Mesothelial cell of epicardium (in vitro differentiated cells): Measurements from ENCODE around the gene KRTAP5-10. TPM values are rescaled to one million over a fixed set of nuclear protein-coding genes. Genes with fewer than 3 reads are reported as not detected.
"Not testable (repeated sequence)": the region's sequence is repeated elsewhere in the genome, so short reads cannot be mapped to it uniquely, and the experiment has no call there.

Source experiments
- DNase-seq, 2 experiments: peaks; one replicate each; pipeline ENCODE4 v3.0.0; 2021; ENCODE audit warnings: low spot score in 2 of 2; ENCODE audit not compliant: unreplicated experiment in 2 of 2
- H3K27ac Mint-ChIP-seq: 2 replicates; pipeline ENCODE4 v1.8.0; 2021; ENCODE audit warnings: mixed read lengths
- H3K27me3 Mint-ChIP-seq: 2 replicates; pipeline ENCODE4 v1.8.0; 2021; ENCODE audit warnings: low read depth, mixed read lengths
- H3K36me3 Mint-ChIP-seq: 2 replicates; pipeline ENCODE4 v1.8.0; 2021; ENCODE audit warnings: mixed read lengths
- H3K4me1 Mint-ChIP-seq: 2 replicates; pipeline ENCODE4 v1.8.0; 2021; ENCODE audit warnings: mixed read lengths
- H3K4me3 Mint-ChIP-seq: 2 replicates; pipeline ENCODE4 v1.8.0; 2021; ENCODE audit warnings: mild to moderate bottlenecking, moderate library complexity, mixed read lengths
- H3K9me3 Mint-ChIP-seq: 2 replicates; pipeline ENCODE4 v1.8.0; 2021; ENCODE audit warnings: mixed read lengths
- total RNA-seq: library from RNA; stranded (reverse); gene quantifications from 3 replicates; pipeline ENCODE4 v1.2.1, GENCODE V29; 2021
- TF ChIP-seq, protein P1 (sequence below): fragments of 200-600 bp; sonication (generic); IDR thresholded peaks from one replicate; pipeline ENCODE4 v1.5.0; 2021; ENCODE audit warnings: antibody characterized with exemption; ENCODE audit not compliant: unreplicated experiment

KRTAP5-10 gene
- total RNA-seq, 1 donor from 2014 or later = 0.31 TPM

DNA sequence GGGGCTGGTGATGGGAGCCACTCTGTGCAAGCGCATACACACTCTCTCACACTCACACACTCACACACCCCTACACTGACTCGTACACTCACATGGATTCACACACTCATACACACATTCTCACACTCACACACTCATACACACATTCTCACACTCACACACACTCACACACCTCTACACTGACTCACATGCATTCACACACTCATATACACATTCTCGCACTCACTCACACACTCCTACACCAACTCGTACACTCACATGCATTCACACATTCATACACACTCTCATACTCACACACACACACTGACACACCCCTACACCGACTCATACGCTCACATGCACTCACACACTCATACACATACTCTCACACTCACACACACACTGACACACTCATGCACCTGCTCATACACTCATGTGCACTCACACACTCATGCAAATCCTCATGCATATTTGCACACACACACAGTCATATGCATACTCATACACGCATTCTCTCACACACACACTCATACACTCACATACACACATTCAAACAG lies 12.2 kb downstream of the KRTAP5-10 start:
- Mint-ChIP-seq H3K9me3 (no peaks in the 10 kb centered on the region), H3K4me1 (peaks cover 11% of the 10 kb centered on the region), H3K4me3 (no peak overlapping the region), H3K27me3 (peaks cover 20% of the 10 kb centered on the region), H3K27ac (no peak overlapping the region), H3K36me3 (no peaks in the 10 kb centered on the region)
- no peak for DNase-seq
- TF ChIP-seq, protein P1, sequence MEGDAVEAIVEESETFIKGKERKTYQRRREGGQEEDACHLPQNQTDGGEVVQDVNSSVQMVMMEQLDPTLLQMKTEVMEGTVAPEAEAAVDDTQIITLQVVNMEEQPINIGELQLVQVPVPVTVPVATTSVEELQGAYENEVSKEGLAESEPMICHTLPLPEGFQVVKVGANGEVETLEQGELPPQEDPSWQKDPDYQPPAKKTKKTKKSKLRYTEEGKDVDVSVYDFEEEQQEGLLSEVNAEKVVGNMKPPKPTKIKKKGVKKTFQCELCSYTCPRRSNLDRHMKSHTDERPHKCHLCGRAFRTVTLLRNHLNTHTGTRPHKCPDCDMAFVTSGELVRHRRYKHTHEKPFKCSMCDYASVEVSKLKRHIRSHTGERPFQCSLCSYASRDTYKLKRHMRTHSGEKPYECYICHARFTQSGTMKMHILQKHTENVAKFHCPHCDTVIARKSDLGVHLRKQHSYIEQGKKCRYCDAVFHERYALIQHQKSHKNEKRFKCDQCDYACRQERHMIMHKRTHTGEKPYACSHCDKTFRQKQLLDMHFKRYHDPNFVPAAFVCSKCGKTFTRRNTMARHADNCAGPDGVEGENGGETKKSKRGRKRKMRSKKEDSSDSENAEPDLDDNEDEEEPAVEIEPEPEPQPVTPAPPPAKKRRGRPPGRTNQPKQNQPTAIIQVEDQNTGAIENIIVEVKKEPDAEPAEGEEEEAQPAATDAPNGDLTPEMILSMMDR = no peak

DNA sequence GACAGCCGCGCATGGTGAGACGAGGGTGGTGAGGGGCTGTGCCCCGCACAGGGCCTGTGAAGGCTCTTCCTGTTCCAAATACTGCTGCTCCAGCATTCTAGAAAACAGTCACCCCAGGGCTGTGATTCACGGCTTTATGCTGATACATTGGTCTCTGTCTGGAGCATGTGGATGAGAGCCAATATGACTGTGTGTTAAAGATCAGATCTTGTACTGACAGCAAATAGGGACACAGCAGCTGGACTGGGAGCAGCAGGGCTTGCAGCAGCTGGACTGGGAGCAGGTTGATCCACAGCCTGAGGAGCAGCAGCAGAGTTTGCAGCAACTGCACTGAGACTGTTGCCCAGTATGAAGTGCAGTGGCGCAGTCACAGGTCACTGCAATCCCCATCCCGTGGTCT lies 14.2 kb downstream of the KRTAP5-10 start:
- peaks cover 11% of the 10 kb centered on the region for H3K4me1 Mint-ChIP-seq
- not testable (repeated sequence) for H3K27ac Mint-ChIP-seq, H3K9me3 Mint-ChIP-seq, H3K4me3 Mint-ChIP-seq, H3K36me3 Mint-ChIP-seq, DNase-seq
- H3K27me3 Mint-ChIP-seq = peaks cover 32% of the 10 kb centered on the region

DNA sequence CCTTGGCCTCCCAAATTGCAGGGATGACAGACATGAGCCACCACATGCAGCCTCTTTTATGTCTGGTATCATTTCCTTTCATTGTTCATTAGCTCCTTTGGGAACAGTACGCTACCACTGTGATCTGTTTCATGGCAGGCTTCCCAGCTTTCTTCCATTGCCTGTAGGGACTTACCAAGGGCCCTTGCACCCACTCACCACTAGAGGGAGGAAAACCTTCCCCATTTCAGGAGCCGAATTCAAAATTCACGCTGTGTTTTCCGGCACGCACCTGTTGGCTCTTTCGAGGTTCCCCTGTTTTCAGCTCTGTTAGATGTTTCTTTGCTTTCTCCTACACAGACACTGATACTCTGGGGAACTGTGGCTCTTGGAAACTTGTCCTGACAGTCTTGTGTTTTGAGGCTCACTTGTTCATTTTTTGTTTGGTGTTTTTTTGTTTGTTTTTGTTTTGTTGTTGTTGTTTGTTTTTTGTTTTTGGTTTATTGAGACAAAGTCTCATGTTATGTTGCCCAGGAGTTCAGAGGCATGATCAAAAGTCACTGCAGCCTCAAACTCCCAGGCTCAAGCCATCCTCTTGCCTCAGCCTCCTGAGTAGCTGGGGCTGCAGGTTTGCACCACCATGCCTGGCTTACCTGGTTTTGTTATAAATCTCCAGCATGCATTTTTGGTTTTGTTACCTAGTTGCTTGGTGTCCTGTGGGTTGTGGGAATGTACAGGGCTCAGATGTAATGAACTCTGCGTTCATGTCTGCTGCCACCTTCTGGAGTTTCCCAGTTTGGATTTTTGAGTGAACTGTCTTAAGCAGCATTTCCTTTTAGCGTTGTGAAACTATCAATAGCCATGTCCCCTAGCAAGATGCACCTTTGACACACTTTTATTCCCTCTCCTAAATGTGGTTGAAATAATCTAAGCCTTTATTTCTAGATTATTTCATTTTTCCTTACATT lies 15.0 kb downstream of the KRTAP5-10 start:
- no peaks in the 10 kb centered on the region for H3K9me3 Mint-ChIP-seq
- peaks cover 11% of the 10 kb centered on the region for H3K4me1 Mint-ChIP-seq
- H3K36me3 Mint-ChIP-seq = no peaks in the 10 kb centered on the region
- peaks cover 35% of the 10 kb centered on the region for H3K27me3 Mint-ChIP-seq
- H3K4me3 Mint-ChIP-seq = no peak overlapping the region
- no peak overlapping the region for H3K27ac Mint-ChIP-seq
- TF ChIP-seq, protein P1 = peak; percentile 81
- peak in 1 of 2 experiments; percentile 51 for DNase-seq

DNA sequence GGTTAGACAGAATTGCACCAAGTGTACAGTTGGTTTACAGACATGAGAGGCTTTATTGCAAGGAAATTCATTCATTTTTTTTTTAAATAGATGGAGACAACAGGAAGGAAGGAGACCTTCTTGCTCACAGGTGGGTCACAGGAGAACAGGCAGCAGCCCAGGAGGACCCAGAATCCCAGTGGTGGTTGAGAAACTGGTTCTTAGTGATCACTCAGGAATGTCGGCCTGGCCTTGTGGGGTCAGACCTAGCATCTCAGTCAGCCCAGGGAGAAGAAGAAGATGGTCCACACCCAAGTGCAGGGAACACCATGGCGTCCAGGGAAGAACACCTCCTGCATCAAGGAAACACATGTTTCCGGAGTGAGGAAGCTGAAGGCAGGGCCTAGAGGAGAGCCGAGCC lies 16.5 kb downstream of the KRTAP5-10 start:
- peaks cover 29% of the 10 kb centered on the region for H3K27me3 Mint-ChIP-seq
- no peak overlapping the region for H3K27ac Mint-ChIP-seq
- H3K4me1 Mint-ChIP-seq = peaks cover 19% of the 10 kb centered on the region
- no peaks in the 10 kb centered on the region for H3K9me3 Mint-ChIP-seq
- no peak for DNase-seq
- no peak overlapping the region for H3K4me3 Mint-ChIP-seq
- TF ChIP-seq, protein P1 = no peak
- H3K36me3 Mint-ChIP-seq = no peaks in the 10 kb centered on the region

DNA sequence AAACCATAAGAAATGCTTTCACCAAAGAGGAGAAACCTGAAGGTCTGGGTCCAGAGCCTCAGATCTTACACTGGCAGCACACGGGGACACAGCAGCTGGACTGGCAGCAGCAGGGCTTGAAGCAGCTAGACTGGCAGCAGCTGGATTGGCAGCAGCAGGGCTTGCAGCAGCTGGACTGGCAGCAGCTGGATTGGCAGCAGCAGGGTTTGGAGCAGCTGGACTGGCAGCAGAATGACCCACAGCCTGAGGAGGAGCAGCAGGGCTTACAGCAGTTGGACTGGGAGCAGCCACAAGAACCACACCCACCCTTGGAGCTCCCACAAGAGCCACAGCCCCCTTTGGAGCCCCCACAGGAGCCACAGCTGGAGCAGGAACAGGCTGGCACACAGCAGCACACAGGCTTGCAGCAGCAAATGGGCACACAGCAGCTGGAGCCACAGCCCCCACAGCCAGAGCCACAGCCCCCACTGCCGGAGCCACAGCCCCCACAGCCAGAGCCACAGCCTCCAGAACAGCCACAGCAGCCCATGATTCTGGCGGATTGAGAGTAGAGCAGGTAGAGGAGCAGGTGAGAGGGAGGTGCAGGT lies 17.0 kb downstream of the KRTAP5-10 start, which contains the start of gene KRTAP5-11:
TSS of gene KRTAP5-11 (minus strand) at position 567 of the 587 bp plus-strand sequence. CDS start at position 529, 38 bp downstream.
- DNase-seq = no peak
- Mint-ChIP-seq H3K9me3 (no peaks in the 10 kb centered on the region), H3K27ac (no peak within 1 kb of the TSS), H3K36me3 (no peaks in the 10 kb centered on the region), H3K4me3 (no peak within 1 kb of the TSS), H3K27me3 (peaks cover 29% of the 10 kb centered on the region), H3K4me1 (peaks cover 21% of the 10 kb centered on the region)
- TF ChIP-seq, protein P1 = no peak

DNA sequence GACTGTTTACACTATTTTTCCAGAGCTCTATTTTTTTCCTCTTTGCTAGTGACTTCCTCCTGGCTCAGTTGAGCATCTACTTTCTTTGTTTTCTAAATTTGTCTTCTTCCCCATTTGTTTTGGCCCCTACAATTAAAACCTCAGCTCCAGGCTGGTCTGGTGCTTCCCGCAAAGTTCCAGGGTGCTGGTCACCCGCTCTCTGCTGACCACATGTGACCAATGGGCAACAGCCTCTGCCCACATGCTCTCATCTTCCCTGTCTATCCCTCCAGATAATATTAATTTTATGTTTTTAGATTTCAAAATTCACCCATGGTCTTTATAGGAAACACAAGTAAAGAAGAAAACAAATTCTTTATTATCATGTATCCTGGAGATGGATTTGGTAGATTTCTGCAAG lies 17.6 kb downstream of the KRTAP5-10 start:
- peaks cover 29% of the 10 kb centered on the region for H3K27me3 Mint-ChIP-seq
- H3K4me1 Mint-ChIP-seq = peaks cover 21% of the 10 kb centered on the region
- H3K4me3 Mint-ChIP-seq, DNase-seq, H3K36me3 Mint-ChIP-seq, H3K9me3 Mint-ChIP-seq, H3K27ac Mint-ChIP-seq: not testable (repeated sequence)

DNA sequence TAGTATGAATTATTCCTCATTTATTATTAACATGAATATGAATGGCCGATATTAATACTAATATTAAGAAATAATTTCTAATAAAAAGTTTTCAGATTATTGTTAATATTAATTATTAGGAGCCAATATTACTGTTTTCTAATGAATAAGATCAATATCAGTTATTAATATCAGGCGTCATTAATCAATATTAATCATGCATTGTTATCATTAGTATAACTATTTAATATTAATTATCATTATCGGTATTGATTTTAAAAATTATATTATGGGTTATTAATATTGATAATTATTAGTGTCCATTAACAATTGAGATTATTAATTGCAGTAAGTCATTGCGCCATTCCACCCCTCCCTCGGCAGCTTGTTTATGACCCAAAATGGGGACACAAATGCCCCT lies 20.3 kb downstream of the KRTAP5-10 start:
- H3K27ac Mint-ChIP-seq, H3K9me3 Mint-ChIP-seq, H3K4me3 Mint-ChIP-seq, DNase-seq, H3K36me3 Mint-ChIP-seq: not testable (repeated sequence)
- H3K27me3 Mint-ChIP-seq = peaks cover 26% of the 10 kb centered on the region
- peaks cover 18% of the 10 kb centered on the region for H3K4me1 Mint-ChIP-seq

DNA sequence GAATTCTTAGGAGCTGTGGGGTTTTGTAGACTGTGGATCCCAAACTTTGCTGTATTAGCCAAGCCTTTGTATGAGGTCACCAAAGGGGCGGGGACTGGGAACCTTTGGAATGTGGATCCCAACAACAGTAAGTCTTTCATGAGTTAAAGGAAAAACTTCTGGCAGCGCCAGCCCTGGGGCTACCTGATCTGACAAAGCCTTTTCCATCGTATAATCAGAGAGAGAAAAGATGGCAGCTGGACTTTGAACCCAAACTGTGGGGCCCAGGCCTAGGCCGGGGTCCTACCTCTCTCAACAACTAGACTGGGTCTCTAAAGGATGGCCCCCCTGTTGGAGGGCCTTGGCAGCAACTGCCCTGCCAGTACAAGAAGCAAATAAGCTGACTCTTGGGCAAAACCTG lies 23.0 kb downstream of the KRTAP5-10 start:
- not testable (repeated sequence) for H3K9me3 Mint-ChIP-seq, H3K36me3 Mint-ChIP-seq, H3K27ac Mint-ChIP-seq, DNase-seq, H3K4me3 Mint-ChIP-seq
- Mint-ChIP-seq H3K27me3 (peaks cover 14% of the 10 kb centered on the region), H3K4me1 (peaks cover 14% of the 10 kb centered on the region)

DNA sequence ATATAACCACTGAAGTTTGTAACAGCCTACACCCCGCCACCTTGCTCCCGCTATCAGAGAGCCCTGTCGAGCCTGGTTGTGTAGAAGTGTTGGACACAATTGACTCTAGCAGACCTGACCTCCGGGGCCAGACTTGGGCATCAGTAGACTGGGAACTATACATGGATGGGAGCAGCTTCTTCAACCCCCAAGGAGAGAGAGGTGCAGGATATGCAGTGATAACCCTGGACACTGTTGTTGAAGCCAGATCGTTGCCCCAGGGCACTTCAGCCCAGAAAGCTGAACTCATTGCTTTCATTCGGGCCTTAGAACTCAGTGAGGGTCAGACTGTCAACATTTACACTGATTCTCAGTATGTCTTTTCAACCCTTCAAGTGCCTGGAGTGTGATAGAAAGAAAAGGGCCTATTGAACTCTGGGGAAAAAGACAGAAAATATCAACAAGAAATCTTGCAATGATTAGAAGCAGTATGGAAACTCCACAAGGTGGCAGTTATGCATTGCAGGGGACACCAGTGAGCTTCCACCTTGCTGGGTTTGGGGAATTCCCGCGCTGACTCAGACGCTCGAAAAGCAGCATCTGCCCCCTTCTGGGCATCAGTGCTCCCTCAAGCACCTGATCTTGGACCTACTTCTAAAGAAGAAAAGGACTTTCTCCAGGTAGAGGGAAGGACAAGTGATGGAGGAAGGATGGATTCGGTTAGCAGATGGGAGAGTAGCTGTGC lies 23.6 kb downstream of the KRTAP5-10 start:
- DNase-seq, H3K9me3 Mint-ChIP-seq, H3K4me3 Mint-ChIP-seq, H3K27ac Mint-ChIP-seq, H3K36me3 Mint-ChIP-seq: not testable (repeated sequence)
- Mint-ChIP-seq H3K4me1 (peaks cover 14% of the 10 kb centered on the region), H3K27me3 (peaks cover 10% of the 10 kb centered on the region)
